ENCODE results near the gene APOA5. TPM values are rescaled to one million over a fixed set of nuclear protein-coding genes. Genes with fewer than 3 reads are reported as not detected.

APOA5 gene
- polyA plus RNA-seq, 1 donor from 2014 or later = not detected

DNA sequence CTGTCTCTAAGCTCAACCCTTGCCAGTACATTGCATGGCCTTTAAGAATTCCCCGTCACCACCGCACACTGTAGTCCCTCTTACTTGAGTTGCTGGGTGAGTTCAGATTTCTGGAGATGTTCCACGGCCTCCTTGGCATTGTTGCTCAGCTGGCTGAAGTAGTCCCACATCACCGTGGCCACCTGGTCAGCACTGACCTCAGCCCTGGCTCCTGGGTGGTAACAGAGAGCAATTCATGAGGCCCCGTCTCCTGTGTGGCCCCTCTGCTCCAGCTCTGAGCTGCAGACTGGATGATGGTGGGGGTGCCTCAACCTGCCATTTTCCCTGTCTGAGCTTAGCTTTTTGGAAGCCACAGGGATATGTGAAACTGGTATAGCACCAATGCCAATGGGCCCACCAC is 30.9 kb upstream of the APOA5 start:
- H4K20me1 ChIP-seq (ENCODE audit: insufficient read depth) = no peaks in the 10 kb centered on the region
- H3K9ac ChIP-seq (ENCODE audit: low read length) = no peak overlapping the region
- H3K4me3 ChIP-seq (ENCODE audit: low read length) = no peak overlapping the region
- no peaks in the 10 kb centered on the region for H3K79me2 ChIP-seq (replicated peaks; ENCODE audit: insufficient read depth, low read length)
- H3K9me3 ChIP-seq (ENCODE audit: low read length) = no peaks in the 10 kb centered on the region
- H3K27ac ChIP-seq (ENCODE audit: low read length) = no peak overlapping the region
- no peaks in the 10 kb centered on the region for H3K9me2 ChIP-seq (ENCODE audit: insufficient read depth, low read length)
- TF ChIP-seq POLR2AphosphoS5 (IDR thresholded peaks at IDR 0.05) = no peak
- TF ChIP-seq RAD21 (conservative IDR thresholded peaks at IDR 0.05) = no peak
- TF ChIP-seq TAF1 (IDR thresholded peaks at IDR 0.05; ENCODE audit: low read depth) = no peak
- TF ChIP-seq, protein P1, sequence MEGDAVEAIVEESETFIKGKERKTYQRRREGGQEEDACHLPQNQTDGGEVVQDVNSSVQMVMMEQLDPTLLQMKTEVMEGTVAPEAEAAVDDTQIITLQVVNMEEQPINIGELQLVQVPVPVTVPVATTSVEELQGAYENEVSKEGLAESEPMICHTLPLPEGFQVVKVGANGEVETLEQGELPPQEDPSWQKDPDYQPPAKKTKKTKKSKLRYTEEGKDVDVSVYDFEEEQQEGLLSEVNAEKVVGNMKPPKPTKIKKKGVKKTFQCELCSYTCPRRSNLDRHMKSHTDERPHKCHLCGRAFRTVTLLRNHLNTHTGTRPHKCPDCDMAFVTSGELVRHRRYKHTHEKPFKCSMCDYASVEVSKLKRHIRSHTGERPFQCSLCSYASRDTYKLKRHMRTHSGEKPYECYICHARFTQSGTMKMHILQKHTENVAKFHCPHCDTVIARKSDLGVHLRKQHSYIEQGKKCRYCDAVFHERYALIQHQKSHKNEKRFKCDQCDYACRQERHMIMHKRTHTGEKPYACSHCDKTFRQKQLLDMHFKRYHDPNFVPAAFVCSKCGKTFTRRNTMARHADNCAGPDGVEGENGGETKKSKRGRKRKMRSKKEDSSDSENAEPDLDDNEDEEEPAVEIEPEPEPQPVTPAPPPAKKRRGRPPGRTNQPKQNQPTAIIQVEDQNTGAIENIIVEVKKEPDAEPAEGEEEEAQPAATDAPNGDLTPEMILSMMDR (IDR thresholded peaks at IDR 0.05; ENCODE audit: poor library complexity, severe bottlenecking) = no peak
- no peak for TF ChIP-seq EP300 (conservative IDR thresholded peaks at IDR 0.05; ENCODE audit: poor library complexity, severe bottlenecking)
- no peaks in the 10 kb centered on the region for H3K27me3 ChIP-seq (ENCODE audit: insufficient read depth, low read depth, low read length)
- no peak overlapping the region for H3K4me2 ChIP-seq (ENCODE audit: low read length)
- H3F3A ChIP-seq (ENCODE audit: insufficient read depth, low read length, poor library complexity, severe bottlenecking) = no peaks in the 10 kb centered on the region
- H3K36me3 ChIP-seq (ENCODE audit: insufficient read depth, low read length) = no peaks in the 10 kb centered on the region
- H2AFZ ChIP-seq (ENCODE audit: low read depth, low read length) = no peak overlapping the region

DNA sequence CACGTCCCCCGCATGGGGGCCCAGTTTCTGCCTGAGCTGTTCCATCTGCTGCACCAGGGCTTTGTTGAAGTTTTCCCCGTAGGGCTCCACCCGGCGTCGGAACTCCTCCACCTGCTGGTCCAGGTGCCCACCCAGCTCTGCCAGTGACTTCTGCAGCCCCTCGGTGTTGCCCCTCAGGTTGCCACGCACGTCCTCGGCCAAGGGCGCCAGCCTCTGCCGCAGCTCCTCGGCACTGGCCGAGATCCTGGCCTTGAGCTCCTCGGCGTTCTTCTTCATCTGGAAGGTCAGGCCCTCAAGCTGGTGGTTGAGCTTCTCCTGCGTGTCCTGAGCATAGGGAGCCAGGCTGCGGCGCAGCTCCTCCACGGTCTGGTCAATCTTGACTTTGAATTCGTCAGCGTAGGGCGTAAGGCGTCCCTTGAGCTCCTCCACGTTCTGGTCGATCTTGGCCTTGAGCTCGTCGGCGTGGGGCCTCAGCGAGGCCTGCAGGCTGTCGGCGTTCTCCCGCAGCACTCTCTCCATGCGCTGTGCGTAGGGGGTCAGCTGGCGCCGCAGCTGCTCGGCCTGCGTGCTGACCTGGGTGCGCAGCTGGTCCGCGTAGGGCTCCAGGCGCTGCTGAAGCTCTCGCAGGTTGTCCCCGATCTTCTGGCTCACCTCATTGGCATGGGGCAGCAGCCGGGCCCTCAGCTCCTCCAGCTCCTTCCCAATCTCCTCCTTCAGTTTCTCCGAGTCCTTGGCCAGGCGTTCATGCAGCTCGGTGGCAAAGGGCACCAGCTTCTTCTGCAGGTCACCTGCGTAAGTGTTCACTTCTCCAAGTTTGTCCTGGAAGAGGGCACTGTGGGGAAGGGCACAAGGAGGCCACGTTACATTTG is 29.6 kb upstream of the APOA5 start:
- Histone ChIP-seq H3K4me2 (ENCODE audit: low read length) (no peak overlapping the region), H3F3A (ENCODE audit: insufficient read depth, low read length, poor library complexity, severe bottlenecking) (no peaks in the 10 kb centered on the region), H3K27me3 (ENCODE audit: insufficient read depth, low read depth, low read length) (no peaks in the 10 kb centered on the region), H3K4me3 (ENCODE audit: low read length) (no peak overlapping the region), H3K9me2 (ENCODE audit: insufficient read depth, low read length) (no peaks in the 10 kb centered on the region), H3K79me2 (replicated peaks; ENCODE audit: insufficient read depth, low read length) (no peaks in the 10 kb centered on the region), H2AFZ (ENCODE audit: low read depth, low read length) (no peak overlapping the region), H3K9me3 (ENCODE audit: low read length) (no peaks in the 10 kb centered on the region), H4K20me1 (ENCODE audit: insufficient read depth) (no peaks in the 10 kb centered on the region), H3K36me3 (ENCODE audit: insufficient read depth, low read length) (no peaks in the 10 kb centered on the region), H3K27ac (ENCODE audit: low read length) (no peak overlapping the region), H3K9ac (ENCODE audit: low read length) (no peak overlapping the region)
- TF ChIP-seq EZH2 (IDR thresholded peaks at IDR 0.05; ENCODE audit: borderline replicate concordance, insufficient read depth, low read length, poor library complexity, severe bottlenecking) = no peak
- no peak for TF ChIP-seq EP300 (conservative IDR thresholded peaks at IDR 0.05; ENCODE audit: poor library complexity, severe bottlenecking)
- TF ChIP-seq, protein P2, sequence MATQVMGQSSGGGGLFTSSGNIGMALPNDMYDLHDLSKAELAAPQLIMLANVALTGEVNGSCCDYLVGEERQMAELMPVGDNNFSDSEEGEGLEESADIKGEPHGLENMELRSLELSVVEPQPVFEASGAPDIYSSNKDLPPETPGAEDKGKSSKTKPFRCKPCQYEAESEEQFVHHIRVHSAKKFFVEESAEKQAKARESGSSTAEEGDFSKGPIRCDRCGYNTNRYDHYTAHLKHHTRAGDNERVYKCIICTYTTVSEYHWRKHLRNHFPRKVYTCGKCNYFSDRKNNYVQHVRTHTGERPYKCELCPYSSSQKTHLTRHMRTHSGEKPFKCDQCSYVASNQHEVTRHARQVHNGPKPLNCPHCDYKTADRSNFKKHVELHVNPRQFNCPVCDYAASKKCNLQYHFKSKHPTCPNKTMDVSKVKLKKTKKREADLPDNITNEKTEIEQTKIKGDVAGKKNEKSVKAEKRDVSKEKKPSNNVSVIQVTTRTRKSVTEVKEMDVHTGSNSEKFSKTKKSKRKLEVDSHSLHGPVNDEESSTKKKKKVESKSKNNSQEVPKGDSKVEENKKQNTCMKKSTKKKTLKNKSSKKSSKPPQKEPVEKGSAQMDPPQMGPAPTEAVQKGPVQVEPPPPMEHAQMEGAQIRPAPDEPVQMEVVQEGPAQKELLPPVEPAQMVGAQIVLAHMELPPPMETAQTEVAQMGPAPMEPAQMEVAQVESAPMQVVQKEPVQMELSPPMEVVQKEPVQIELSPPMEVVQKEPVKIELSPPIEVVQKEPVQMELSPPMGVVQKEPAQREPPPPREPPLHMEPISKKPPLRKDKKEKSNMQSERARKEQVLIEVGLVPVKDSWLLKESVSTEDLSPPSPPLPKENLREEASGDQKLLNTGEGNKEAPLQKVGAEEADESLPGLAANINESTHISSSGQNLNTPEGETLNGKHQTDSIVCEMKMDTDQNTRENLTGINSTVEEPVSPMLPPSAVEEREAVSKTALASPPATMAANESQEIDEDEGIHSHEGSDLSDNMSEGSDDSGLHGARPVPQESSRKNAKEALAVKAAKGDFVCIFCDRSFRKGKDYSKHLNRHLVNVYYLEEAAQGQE (IDR thresholded peaks at IDR 0.05; ENCODE audit: borderline replicate concordance) = no peak
- no peak for TF ChIP-seq RAD21 (conservative IDR thresholded peaks at IDR 0.05)
- no peak for TF ChIP-seq TAF1 (IDR thresholded peaks at IDR 0.05; ENCODE audit: low read depth)
- TF ChIP-seq, protein P1 (IDR thresholded peaks at IDR 0.05; ENCODE audit: poor library complexity, severe bottlenecking) = no peak
- no peak for TF ChIP-seq SMC3 (conservative IDR thresholded peaks at IDR 0.05; ENCODE audit: poor library complexity)
- TF ChIP-seq MXI1 (conservative IDR thresholded peaks at IDR 0.05; ENCODE audit: poor library complexity, severe bottlenecking) = no peak
- no peak for TF ChIP-seq POLR2AphosphoS5 (IDR thresholded peaks at IDR 0.05)
